RWPE1 (cell line): ENCODE results near the gene TRPM3.

ENCODE experiments used
- CTCF ChIA-PET: fragments of 350-600 bp; sonication (Branson Sonifier 250); formaldehyde crosslinking; extraction: SDS; loops from one replicate; lab custom pipeline; 2021; lab: Yijun Ruan, JAX
- POLR2A ChIA-PET: fragments of 400-600 bp; formaldehyde crosslinking; extraction: SDS; loops from one replicate; lab custom pipeline; 2020; ENCODE audit warnings: antibody characterized with exemption; ENCODE audit not compliant: low non-redundant PET; lab: Yijun Ruan, JAX
- DNase-seq: peaks from one replicate; pipeline ENCODE4 v3.0.0; 2012; ENCODE audit warnings: low spot score
- H3K27ac ChIP-seq: fragments of 450-650 bp; 2 replicates; pipeline ENCODE4 v1.5.1; 2017
- TF ChIP-seq, protein P1 (sequence below): fragments of 450-650 bp; conservative IDR thresholded peaks from 2 replicates; pipeline ENCODE4 v1.5.1; 2017; ENCODE audit warnings: low read depth, mild to moderate bottlenecking

Gene TRPM3

DNA sequence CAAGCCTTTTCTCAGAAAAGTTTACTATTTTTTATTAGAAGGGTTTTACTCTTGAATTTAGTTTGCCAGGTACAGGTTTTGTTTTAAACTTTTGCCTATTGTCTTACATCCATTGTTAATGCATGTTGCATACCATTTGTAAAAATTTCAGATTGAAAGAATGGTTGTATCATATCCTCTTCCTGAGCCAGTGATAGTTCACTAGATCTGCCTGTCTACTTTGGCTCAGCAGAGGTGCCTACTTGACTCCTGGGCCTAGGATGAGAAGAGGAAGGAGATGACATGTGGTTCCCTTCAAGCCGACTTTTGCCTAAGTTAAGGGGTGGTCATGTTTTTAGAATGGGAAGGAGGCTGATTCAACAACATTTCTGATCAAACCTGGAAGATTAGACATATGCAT is 232.9 kb downstream of the TRPM3 start:
- ChIA-PET POLR2A (no interaction called here), CTCF (no interaction called here)
- TF ChIP-seq, protein P1, sequence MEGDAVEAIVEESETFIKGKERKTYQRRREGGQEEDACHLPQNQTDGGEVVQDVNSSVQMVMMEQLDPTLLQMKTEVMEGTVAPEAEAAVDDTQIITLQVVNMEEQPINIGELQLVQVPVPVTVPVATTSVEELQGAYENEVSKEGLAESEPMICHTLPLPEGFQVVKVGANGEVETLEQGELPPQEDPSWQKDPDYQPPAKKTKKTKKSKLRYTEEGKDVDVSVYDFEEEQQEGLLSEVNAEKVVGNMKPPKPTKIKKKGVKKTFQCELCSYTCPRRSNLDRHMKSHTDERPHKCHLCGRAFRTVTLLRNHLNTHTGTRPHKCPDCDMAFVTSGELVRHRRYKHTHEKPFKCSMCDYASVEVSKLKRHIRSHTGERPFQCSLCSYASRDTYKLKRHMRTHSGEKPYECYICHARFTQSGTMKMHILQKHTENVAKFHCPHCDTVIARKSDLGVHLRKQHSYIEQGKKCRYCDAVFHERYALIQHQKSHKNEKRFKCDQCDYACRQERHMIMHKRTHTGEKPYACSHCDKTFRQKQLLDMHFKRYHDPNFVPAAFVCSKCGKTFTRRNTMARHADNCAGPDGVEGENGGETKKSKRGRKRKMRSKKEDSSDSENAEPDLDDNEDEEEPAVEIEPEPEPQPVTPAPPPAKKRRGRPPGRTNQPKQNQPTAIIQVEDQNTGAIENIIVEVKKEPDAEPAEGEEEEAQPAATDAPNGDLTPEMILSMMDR, result no peak
- no peak for DNase-seq
- no peak overlapping the region for H3K27ac ChIP-seq

DNA sequence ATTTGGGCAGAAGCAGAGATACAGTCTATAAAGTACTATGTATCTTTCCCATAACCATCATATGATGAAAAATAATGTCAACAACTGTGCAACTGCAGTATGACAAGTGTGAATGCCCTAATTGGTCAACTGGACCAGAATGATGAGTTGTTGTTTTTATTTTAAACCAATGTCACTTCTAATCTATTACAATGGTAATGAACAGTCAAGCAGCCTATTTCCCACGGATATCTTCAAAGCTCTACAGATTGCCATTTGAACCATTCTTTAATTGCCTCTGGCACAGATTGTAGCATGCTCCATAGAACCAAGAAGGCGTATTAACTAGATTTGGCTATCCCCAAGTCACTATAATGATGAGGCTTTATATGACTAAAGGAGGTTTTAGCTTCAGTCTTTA is 233.6 kb downstream of the TRPM3 start:
- ChIA-PET POLR2A (no interaction called here), CTCF (no interaction called here)
- TF ChIP-seq, protein P1, result no peak

DNA sequence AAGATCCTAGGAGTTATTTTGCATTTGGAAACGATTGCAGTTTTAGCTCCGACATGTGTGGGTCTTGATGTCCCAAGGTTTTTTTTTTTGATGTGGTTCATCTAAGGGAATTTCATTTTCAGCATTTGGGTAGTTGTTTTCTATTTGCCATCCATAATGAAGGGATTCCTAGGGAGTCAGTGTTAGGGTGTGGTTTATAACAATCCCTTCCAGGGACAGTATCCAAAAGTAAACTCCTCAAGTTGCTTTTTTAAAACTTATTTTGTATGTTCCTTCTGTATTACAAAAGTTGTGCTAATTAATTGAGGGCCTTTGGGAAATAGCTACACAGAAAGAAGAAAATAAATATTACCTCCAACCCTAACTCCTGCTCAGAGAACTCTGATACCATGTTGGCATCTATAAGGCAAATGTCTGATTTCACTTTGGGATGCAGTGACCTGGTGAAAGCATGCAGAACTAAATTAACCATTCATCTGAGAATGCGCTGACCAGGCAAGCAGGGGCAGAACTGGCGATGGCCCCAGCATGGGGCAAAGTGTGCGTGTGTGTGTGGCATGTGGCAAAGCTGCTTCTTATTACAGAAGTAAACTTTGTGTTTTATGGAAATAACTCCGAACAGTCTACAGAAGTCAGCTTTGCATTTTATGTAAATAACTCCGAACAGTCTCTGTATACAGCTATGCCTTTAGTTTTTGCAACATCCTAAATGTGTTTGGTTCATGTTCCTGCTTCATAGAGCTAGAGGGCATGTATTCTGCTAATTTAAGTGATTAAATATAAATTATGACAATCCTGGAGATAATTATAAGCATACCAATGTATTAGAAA is 237.2 kb downstream of the TRPM3 start:
- POLR2A ChIA-PET, result no interaction called here
- no peak overlapping the region for H3K27ac ChIP-seq
- TF ChIP-seq, protein P1, result no peak
- no peak for DNase-seq
- CTCF ChIA-PET, result no interaction called here

More for the DNA sequence above, 233.6 kb downstream of the TRPM3 start:
- DNase-seq, result no peak
- no peak overlapping the region for H3K27ac ChIP-seq

DNA sequence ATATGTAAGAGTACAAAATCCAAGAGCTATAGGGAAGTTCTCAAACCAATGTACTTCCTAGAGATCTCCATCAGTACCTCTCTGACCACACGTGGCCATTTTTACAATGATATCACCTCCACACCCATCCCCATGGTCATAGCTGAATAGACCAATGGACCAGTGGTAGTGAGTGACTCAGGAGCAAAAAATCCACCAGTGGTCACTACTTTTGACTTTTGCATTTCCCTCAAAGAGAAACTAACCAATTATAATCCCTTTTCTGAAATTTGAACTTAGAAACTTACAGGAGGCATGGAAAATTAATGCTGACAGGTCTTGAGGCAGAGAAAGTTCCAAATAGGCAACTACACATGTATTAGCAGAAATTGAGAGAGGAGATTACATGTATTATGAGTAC is 238.4 kb downstream of the TRPM3 start:
- no peak overlapping the region for H3K27ac ChIP-seq
- CTCF ChIA-PET, result no interaction called here
- DNase-seq, result no peak
- POLR2A ChIA-PET, result no interaction called here
- TF ChIP-seq, protein P1, result no peak

DNA sequence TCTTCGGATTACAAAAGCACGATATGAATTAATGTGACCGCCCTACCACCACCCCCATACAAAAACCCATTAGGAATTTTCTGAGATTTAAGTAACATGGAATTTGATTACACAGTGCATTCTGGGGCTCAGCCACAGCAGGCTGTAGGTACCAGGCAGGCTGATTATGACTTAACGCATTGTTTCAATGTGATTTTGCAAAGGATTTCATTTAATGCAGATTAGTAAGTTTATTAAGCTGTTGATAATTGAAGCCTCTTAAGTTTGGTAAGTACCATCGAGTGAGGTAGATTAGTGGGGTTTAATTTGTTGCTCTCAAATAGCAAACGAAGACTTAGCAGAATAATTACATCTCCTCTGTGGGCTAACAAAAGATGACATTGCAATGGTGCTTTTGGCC is 240.1 kb downstream of the TRPM3 start:
- POLR2A ChIA-PET, result no interaction called here
- DNase-seq, result no peak
- no peak overlapping the region for H3K27ac ChIP-seq
- CTCF ChIA-PET, result no interaction called here
- TF ChIP-seq, protein P1, result no peak

DNA sequence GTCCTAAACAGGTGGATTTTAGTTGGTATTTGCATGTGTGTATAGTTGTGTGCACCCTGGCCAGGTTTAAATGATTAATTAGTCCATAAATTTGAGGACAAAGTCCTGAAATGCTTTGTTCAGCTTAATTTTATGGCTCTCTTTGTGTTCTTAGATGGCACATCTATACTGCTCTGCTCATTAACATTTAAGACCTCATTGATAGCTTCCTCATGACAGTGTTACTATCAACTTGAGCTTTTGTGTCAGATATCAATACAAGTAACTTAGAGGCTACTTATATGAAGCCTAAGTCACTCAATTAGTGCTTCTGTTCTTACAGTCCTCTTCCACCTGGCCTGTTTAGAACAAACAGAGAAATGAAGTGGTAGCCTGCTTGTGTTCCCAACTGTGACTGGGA is 240.9 kb downstream of the TRPM3 start:
- no peak for DNase-seq
- H3K27ac ChIP-seq, result no peak overlapping the region
- TF ChIP-seq, protein P1, result no peak
- ChIA-PET POLR2A (no interaction called here), CTCF (interaction anchor here (1.0 kb wide), 1 partner anchor 240 kb away, joined by 4 read pairs; no protein-coding TSS in a partner anchor)
